HG03442 (cell line): Measurements from ENCODE around the gene SMIM38.

Experiments used
- ATAC-seq: cut with Tn5 transposase; IDR thresholded peaks from one replicate; pipeline ENCODE4 v1.9.1; 2021; ENCODE audit warnings: mild to moderate bottlenecking, moderate library complexity; ENCODE audit not compliant: unreplicated experiment

The SMIM38 gene

DNA sequence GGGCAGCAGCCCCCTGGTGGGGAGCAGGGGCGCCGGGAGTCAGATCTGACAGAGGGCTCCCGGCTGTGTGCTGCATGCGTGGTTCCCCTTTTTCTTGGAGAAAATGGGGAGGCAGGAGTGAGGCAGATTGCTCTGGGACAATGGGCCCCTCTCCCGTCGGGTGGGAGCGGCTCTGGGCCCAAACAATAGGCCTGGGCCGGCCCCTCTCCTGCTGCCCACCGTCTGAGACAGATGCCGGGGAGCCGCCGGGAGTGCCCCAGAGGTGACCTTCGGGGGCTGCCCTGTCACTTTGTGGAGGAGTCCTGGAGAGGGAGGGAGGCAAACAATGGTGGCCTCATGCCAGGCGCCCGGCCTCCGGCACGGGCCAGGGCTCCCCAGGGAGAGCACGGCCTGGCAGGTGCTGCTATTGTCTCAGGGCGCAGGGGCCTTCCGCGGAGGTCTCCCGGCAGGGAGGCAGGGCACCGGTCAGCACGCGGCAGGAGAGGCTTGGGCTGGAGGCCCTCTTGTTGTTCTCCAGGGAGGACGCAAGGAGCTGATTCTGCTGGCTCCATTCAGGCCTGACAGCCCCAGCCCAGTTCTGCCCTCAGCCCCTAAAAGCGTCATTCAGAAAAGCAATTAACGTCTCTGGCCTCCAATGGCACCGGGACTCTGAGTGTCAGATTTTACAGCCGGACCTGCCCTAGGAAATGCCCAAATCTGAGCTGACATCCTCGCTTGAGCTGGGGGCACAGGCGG lies 44.8 kb downstream of the SMIM38 start:
- ATAC-seq, result no peak

DNA sequence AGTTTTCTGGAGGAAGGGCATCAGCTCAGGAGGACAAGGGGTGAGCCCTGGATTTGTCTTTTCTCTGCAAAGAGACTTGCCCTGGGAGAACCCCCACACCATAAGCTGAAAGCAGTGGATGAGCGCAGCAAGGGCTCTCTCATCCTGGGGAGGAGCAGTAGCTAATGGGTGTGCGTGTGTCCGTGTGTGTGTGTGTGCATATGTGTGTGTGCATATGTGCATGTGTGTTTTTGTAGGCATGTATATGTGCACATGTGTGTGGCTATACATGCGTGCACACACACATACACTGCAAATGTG lies 45.3 kb downstream of the SMIM38 start:
- no peak for ATAC-seq

DNA sequence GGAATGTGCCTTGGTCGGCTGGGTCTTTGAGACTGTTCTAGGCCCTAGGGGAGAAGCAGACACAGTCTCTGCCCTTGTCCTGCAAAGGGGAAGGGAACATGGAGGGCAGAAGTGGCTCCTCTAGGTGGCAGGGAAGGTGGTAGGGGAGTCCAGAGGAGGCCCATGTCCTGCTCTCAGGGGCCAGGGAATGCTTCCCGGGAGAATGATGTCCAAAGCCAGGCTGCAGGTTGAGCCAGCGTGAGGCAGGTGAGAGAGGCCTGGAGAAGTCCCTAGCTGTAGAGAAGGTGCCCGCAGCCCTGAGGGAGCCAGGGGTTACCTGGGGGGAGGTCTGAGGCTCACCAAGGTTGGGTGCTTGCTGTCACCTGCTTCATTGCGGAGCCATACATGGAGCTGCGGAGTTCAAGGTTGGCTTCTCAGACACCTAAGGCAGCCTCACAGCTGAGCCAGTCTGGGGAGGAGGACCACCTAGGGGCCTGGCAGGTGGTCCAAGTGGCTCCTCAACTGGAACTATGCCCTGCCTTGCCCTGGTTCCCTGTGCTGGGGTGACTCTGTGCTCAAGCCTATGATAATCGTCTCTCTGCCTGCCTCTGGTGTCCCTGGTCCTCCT lies 46.1 kb downstream of the SMIM38 start:
- no peak for ATAC-seq

GRCh38 chr11:69202511-69203221 lies 46.9 kb downstream of the SMIM38 start:
- ATAC-seq, result no peak

- ATAC-seq, result no peak
Observed at GRCh38 chr11:69203381-69203780, 47.6 kb downstream of the SMIM38 start.

GRCh38 chr11:69203901-69204245 lies 48.1 kb downstream of the SMIM38 start:
- no peak for ATAC-seq

DNA sequence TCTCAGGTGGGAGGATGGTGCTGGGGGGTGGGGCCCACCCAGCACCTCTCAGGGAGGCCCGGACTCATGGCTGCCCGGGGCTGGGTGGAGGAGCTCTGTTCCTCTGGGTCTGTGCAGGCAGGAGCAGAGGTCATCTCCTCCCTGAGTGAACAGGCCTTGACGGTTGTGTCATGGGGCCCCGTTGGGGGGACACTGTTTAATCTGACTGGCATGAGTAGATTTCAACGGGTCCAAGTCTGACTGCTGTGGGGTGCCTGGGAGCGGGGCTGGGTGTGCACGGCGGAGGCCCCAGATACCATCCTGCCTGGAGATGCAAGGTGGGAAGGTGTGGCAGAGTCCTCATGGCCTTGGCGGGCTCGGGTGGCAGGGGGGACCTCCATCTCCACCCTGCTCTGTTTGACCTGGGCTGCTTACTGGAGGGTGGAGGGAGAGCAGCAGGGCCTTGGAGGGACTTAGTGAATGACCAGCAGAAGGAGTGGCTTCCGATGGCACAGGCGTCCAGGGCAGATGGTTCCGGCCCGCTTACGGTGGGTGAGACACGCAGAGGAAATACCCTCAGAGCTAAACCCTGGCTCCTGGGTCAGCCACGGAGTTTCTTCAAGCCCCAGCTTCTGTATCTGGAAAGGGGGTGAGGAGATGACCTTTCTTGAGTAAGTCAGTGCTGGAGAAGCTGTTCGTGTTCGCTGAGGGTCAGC lies 48.7 kb downstream of the SMIM38 start:
- no peak for ATAC-seq

- no peak for ATAC-seq
Observed at GRCh38 chr11:69204941-69205742, 49.4 kb downstream of the SMIM38 start.
